Mucosa of gallbladder (tissue), 1 donor: ENCODE results near the gene NMD3. TPM values are rescaled to one million over a fixed set of nuclear protein-coding genes. Genes with fewer than 3 reads are reported as not detected.
"Not testable (repeated sequence)": the region's sequence is repeated elsewhere in the genome, so short reads cannot be mapped to it uniquely, and the experiment has no call there.

Experiments
- DNase-seq: peaks from one replicate; pipeline ENCODE4 v3.0.0-alpha.2; 2020; ENCODE audit warnings: low spot score
- total RNA-seq: library from RNA; stranded (reverse); gene quantifications from one replicate; pipeline ENCODE4 v1.2.1, GENCODE V29; 2021
- donor health status: DM: no; HTN: no; CAD: no.

NMD3 gene
- total RNA-seq, result 41.9 TPM

DNA sequence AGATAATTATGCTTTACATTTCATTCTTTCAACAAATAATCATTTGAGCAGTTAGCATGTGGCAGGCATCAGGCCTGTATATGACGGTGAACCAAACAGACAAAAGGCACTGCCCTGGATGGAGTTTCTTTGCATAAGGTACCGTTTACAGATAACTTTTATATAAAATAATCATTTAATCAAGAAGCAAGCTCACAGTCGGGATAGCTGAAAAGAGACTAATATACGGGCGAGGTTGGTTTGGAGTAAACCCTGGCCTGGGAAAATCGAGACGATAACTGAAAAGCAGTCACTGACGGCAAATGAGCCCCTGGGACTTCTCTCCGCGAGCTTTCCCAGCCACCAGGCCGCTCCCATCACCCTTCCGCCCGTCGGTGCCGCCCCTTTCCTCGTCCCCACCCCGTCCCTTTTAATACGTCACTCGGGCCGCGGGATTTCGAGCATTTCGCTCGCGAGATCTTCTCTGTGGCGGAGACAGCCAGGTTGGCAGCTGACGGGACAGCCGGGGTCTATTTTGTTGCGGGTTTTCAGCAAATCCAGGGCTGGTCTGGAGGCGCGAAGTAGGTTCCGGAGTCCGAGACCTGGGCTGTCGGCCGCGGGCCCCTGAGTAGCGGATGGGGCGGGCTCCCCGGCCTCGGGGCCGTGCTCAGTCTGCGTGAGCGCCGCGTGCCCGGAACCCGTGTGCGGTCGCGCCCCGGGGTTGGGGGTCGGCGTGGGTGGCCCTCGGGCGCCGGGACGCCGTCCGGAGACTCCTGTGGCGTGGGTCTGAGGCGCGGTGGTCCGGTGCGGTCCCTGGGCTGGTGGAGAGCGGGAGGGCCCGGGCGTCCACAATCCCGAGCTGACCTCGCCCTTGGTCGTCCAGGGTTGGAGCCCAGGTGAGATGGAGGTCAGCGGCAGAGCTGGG lies at the start of gene NMD3:
TSS of gene NMD3 (plus strand) at position 462 of the 904 bp plus-strand sequence. CDS start 703 bp downstream, outside the sequence.
- peak; percentile 96 for DNase-seq

DNA sequence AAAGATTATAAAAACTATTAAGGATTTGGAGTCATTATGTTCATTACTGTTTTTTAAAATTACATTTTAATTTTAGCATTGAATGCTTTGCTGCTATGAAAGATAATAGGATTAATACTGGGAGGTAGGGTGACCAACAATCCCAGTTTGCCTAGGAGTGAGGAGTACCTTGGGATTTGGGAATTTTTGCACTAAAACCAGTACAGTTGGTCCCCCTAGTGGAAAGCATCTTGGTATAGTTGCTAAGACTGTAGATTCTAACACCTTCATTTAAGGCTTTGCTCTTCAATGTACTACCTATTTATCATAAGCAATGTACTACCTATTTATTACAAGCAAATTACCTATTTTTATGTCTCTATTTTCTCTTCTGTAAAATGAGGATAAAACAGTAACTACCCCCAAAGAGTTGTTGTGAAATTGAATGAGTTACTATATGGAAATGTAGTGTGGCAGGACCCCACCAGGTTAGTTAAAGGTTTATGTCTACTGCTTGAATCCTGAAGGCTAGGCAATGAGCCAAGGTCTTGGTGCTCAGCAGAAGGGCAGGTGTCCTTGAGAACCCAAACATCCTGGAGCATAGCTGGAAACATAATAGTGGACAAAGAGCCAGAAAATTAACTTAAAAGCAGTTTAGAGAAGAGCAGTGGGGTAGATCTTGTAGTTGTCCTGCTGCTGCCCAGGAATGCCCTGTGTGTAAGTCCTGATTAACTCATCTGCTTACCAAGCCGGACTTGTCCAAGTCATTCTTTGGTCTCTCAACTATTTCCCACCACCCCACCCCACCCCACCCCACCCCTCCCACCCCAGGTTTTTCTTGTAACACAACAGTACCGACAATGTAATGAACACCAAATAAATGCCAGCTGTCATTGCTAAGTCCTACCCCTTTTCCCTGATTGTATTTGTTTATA lies 49.2 kb upstream of the NMD3 start:
- no peak for DNase-seq

DNA sequence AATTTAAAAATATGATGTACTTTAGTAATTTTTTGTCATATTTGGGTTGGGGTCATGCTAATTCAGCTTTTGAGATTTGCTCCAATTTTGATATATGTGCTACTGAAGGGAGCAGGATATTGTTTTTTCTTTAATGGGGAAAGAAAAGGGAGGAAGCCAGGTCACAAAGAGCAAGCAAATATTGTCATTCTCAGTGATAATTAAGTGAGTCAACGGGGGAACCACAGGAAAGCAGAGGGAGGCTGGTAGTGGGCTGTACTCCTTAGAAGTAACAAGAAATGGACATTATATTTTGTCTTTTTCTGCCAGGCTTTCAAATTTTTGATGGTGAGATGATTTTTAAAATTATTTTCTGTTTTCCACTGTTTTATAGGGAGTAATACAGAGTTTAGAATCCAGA lies 45.6 kb upstream of the NMD3 start:
- no peak for DNase-seq

DNA sequence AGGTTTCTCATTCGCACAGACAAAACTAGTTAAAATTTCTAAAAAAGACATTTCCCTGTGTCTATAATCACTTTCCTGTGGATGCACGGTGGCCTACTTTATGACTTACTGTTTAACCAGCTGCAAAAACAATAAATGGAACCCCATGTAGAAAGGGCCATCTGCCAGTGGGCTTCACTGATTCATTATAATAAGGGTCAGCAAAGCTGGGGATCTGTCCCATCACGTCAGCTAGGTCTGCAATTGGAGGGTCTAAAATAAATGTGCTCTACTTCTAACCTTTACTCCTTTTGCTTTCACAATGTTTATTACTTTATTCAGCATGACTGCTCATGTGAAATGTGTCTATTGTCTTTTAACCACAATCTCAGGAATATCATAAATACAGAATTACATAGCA lies 43.1 kb upstream of the NMD3 start:
- DNase-seq, result no peak

DNA sequence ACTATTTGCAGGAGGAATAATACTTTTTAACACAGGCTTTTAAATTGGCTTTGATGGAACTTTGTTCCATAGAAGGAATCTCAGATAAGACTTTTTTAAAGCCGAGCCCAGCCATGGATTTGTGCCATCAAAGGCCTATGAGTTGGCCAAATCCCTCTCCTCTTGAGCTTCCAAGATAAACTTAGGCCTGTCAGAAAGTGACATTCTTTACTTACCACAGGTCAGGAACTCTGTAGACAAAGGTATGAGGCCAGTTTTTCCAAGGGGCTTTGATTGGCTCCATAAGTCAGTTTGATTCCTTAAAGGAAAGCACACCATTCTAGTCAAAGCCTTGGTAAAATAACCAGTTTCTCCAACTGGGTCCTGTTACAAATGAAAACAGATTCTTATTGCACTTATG lies 39.7 kb upstream of the NMD3 start:
- not testable (repeated sequence) for DNase-seq

DNA sequence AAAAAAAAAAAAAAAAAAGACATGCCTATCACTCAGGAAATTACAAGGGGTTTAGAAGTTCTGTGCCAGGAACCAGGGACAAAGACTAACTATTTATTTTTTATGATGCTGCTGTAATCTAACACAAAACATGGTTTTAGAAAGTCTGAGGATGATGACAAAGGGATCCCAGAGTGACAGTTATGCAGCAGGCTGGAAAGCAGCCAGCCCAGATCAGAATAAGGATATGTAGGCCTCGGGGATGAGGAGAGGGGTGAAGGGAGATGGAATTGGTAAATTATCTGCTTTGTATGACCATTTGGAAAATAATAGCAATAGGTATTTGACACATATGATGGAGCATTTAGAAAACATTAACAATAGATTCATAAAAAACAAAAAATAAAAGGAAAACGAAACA lies 34.1 kb upstream of the NMD3 start:
- DNase-seq, result no peak

DNA sequence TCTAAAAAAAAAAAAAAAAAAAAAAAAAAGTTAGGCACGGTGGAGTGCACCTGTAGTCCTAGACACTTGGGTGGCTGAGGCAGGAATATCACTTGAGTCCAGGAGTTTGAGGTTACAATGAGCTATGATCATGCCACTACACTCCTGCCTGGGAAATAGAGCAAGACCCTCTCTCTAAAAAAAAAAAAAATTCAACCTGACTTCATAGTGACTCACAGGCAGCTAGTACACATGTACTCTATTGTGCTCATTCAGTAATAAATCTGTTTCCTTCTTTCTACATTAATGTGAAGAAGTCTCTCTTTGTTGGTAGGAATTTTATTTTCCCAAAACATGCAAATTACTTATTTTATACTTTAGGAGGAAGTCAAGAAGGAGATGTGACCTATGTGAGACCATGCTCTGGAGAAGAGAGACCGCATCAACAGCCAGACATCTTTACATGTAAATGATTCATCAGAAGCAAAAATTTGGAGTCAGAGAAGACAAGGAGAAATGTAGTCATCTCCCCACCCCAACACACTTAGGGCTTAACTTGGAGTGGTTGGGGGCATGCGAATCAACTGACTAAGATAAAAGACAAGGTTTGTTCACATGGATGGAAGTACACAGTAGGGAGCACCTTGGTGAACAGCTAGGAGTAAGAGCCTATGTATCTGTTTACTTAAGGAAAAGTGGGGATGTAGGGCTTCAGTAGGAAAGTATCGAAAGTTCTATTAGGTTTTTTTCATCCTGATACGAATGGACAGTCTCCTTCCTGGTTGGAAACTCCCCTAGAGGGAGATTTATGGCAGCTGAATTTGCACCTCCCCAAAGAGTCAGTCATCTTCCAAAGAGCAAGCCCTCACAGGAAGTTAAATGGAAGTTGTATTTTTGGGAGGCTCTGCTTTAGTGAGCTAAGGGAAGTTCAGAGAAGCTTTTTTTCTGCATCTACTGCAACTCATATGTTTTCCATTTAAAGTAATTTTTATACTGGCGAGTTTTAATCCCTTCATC lies 23.0 kb upstream of the NMD3 start:
- DNase-seq, result no peak

DNA sequence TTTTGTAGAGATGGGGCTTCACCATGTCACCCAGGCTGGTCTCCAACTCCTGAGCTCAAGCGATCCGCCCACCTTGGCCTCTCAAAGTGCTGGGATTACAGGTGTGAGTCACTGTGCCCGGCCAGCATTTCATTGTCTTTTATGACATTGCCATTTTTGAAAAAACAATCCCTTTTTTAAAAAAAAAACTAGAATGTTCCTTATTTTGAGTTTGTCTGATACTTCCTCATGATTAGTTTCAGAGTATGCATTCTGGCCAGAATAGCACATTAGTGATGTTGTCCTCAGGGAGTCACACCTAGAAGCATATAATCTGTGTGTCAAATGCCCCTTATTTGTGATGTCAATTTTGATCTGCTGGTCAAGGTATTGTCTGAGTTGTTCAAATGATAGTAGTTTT lies 21.2 kb upstream of the NMD3 start:
- no peak for DNase-seq

DNA sequence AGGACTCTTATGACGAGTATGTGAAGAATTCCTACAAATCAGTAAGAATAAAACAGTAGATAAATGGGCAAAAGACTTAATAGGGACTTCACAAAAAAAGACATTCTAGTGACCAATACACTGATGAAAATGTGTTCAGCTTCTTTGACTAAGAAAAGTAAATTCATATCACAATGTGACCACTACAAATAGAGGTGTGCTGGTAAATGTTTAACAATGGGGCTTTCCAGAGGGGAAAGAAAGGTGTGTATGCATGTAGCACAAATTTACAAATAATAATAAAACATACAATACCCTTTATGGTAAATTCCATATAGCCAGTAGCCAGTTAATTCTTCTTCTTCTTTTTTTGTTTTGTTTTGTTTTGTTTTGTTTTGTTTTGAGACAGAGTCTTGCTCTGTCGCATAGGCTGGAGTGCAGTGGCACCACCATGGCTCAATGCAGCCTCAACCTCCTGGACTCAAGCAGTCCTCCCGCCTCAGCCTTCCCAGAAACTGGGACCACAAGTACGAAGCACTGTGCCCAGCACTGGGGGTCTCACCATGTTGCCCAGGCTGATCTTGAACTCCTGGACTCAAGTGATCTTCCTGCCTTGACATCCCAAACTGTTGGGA lies 17.5 kb upstream of the NMD3 start:
- no peak for DNase-seq

DNA sequence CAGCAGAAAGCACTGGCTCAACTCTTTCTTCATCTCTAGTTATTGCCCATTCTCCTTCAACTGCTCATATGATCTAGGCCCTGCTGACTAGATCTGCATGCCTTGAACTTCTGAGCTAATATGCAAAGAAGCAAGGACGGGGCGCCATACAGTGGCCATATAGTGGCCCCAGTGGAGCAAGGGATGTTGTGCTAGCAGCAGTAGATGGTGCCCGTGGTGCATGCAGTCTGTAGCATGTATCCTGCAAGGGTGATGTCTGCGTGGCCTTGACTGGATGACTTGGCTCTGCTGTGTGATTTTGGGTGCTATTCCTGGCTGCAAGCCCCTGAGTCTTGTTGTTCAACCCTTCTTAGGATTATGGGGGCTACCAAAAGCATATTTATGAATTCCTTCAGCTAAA lies 12.2 kb upstream of the NMD3 start:
- DNase-seq, result no peak

DNA sequence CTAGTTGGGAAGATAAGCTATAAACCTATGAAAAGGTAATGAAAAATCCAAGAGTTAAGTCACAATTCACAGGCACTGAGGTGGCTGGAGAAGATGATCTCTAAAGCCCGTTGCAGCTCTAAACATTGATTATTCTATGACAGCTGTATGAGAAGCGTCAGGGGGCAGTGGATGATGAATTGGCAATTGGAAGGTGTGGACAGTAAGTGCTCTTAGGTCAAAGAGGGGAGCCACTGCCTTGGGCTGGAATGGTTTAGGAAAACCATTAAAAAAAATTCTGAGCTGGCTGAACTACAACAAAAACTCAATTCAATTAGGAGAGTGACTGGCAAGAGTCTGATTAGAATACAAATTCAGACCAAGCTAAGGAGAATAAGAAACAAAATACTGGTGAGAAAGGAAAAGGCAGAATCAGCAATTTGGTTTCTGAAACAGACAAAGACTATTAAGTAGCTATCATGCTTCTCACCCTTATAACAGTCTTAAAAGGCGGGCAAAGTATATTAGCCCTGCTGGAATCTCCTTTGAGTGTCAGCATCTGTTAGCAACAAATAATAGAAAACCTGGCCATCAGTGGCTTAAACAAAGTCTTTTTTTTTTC lies 8.8 kb upstream of the NMD3 start:
- no peak for DNase-seq

DNA sequence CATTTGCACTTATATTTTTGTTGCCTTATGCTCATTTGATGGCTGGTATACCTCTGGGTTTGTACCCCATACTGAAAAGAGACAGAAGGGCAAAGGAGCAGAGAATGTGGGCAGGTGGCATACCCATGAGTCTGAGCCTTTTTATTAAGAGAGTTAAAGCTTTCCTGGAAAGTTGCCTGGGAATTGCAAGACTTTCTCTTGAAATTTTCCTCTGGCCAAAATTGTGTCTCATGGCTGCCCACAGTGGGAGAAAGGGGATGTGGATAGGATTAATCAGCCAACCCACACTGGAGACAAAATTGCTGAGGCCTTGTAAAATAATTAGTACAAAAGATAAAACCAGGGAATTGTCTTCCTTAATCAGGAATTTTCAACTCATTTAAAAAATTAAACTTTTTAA lies 8.2 kb upstream of the NMD3 start:
- DNase-seq, result no peak

DNA sequence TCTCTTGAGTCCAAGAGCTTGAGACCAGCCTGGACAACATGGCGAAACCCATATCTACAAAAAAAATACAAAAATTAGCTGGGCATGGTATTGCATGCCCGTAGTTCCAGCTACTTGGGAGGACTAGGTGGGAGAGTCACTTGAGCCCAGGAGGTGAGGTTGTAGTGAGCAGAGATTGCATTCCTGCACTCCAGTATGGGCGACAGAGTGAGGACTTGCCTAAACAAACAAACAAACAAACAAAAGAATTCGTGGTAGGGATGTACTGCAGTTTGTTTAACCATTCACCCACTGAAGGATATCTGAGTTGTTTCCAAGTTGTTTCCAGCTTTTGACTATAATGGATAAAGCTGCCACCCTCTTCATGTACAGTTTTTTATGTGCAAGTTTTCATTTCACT lies 7.5 kb upstream of the NMD3 start:
- no peak for DNase-seq

DNA sequence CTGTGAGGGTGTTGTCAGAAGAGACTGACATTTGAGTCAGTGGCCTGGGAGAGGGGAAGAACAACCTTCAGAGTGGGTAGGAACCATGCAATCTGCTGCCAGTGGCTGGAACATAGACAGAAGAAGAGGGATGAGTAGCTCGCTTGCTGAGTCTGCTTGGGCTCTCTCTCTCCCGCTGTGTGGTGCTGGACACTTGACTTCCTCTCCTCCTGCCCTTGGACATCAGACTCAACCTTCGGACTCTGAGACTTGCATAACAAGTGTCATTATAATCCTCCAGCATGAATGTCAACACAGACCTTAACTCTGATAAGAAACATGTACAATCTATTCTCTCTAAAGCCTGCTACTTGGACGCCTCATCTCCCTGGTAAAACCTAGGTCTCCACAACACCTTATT lies 5.9 kb upstream of the NMD3 start:
- peak; percentile 73 for DNase-seq

DNA sequence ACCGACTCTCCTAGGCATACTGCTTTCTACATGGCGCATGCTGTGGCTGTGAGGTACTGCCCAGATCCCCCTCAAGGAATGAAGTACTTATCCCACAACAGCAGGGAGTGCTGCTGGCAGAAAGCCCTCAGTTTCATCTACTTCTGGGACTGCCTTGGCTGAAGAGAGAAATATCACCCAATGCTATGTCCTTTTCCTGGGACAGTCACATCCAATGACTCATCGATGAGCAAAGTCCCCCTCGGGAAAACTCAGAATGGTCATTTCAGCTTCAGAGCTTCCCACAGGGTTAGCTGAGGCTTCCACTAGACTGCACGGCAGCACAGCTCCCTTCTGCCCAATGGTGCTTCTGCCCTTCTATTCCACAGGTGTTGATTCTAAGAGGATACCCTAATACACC lies 3.6 kb upstream of the NMD3 start:
- DNase-seq, result no peak

DNA sequence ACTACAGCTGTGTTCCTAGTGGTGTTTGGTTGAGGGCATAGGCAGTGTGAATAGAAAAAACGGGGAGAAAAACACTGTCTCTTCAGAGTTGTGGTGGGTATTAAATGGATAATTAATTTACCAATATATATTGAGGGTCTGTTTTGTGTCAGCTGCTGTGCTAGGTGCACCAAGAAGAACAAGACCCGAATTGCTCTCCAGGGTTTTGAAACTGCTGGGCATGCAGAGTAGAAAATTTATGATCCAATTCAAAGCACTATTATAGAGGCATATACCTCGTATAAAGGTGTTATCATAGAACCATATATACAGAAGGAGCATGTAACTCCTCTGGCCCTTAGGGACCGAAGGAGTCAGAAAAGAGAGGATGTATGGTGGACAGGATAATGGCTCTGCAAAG lies 1.6 kb upstream of the NMD3 start:
- no peak for DNase-seq

DNA sequence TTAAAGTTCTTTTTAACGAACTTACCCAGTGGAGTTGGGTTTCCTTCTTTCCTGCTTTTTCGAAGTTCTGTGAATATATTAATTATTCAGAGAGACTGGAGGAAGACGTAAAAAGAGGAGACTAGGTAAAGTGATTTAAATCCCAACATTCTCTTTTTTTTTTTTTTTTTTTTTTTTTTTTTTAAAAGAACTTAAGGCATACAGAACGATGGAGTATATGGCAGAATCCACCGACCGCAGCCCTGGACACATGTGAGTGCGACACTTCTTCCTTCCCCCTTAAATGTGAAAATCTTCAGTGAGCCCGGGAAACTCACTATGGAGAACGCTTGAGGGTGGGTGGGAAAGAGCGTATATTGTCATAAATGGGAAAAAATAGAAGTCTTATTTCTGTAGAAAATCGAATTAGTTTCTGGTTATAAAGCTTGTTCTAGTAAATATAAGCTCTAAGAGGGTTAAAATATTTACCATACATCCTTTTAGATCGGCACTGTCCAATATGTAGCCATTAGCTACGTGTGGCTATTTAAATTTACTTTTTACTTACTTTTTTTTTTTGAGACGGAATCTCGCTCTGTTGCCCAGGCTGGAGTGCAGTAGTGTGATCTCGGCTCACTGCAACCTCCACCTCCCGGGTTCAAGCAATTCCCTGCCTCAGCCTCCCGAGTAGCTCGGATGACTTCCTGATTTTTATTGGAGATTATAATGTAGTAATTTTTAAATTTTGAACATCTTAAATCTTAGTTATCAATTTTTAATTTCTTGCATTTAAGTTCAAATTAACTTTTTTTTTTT lies 892 bp downstream of the NMD3 start:
- no peak for DNase-seq

DNA sequence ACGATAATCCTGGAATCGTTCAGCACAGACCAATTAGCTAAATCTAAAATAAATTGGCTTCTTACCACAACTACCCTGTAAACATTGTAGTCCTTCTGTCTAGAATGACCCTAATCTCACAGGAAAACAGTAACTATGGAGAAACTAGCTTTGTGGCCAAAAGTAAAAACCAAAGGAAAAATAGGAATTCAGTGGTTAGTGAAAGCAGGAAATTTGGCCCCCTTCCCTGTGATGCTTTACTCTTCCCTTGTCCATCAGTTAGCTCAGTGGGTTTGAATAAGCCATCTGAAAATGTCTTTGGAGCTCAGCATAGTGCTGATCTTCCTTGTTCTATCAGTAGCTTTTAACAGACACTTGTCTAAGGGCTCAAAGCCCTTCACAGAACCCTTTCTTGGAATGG lies 1.6 kb downstream of the NMD3 start:
- DNase-seq, result no peak

DNA sequence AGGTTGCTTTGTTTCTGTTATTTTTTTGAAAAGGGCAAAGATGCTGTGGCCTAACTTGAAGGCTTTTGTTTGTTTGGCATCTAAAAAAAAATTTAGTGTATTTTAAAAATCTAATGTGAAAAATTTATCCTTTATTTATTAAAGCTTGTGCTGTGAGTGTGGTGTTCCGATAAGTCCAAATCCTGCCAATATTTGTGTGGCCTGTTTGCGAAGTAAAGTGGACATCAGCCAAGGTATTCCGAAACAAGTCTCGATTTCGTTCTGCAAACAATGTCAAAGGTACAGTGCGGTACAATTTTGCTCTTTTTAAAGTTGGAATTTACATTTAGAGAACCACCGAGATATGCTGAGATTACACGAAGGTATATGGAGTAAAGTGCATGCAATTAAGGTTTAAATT lies 3.7 kb downstream of the NMD3 start:
- DNase-seq, result no peak

DNA sequence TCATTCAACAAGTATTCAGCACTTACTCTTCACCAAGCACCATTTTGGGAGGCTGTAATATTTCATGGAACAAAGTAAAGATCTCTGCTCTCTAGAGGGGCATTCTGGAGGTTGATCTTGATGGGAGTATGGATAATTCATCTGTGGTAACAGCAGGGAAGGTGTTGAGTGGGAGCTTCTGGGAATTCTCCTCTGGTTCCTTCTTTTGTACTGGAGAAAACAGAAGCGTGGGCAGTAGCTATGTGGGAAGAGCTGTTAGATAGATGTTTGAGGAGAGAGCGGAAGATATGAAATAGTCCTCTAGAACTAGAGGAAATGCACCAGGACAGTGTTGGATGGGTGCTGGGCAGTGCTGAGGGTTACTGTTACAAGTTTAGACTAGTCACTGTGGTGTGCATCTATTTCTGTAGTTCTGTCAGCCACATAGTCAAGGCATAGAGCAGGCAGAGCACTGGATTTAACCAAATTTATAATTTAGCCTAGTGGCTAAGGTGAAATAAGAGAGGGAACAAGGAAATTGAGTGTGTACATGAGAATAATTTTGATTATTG lies 9.6 kb downstream of the NMD3 start:
- DNase-seq, result no peak
